HUES6 (cell line): ENCODE data around the gene CNOT4.

Experiments
- H3K27ac ChIP-seq: 2 replicates; pipeline ENCODE4 v1.7.0; 2013; ENCODE audit warnings: low read depth, mild to moderate bottlenecking, low read length, inconsistent platforms
- H3K27me3 ChIP-seq: 2 replicates; pipeline ENCODE4 v1.6.1; 2013; ENCODE audit warnings: low read length; ENCODE audit not compliant: control insufficient read depth, insufficient read depth
- H3K36me3 ChIP-seq: 2 replicates; pipeline ENCODE4 v1.6.1; 2013; ENCODE audit warnings: low read length; ENCODE audit not compliant: control insufficient read depth, insufficient read depth
- H3K4me1 ChIP-seq: 2 replicates; pipeline ENCODE4 v1.6.1; 2013; ENCODE audit warnings: low read length; ENCODE audit not compliant: control insufficient read depth, insufficient read depth
- H3K4me3 ChIP-seq: 2 replicates; pipeline ENCODE4 v1.5.1; 2013; ENCODE audit warnings: low read depth, low read length
- H3K9ac ChIP-seq: one replicate; pipeline ENCODE4 v1.6.1; 2013; ENCODE audit warnings: mild to moderate bottlenecking, low read length
- H3K9me3 ChIP-seq: 2 replicates; pipeline ENCODE4 v1.6.1; 2013; ENCODE audit warnings: low read depth, low read length; ENCODE audit not compliant: control insufficient read depth, insufficient read depth

CNOT4 gene

GRCh38 chr7:135397689-135398088, 112.2 kb downstream of the CNOT4 start:
- Histone ChIP-seq H3K36me3 (peaks cover 17% of the 10 kb centered on the region), H3K27ac (no peak overlapping the region), H3K4me1 (0 out of 2 replicates have a peak, but pooled peaks cover 4% of the 10 kb centered on the region), H3K4me3 (no peak overlapping the region), H3K27me3 (no peaks in the 10 kb centered on the region), H3K9me3 (no peaks in the 10 kb centered on the region), H3K9ac (no peak overlapping the region)

GRCh38 chr7:135392701-135393100, 117.2 kb downstream of the CNOT4 start:
- Histone ChIP-seq H3K9me3 (no peaks in the 10 kb centered on the region), H3K4me3 (no peak overlapping the region), H3K4me1 (no peaks in the 10 kb centered on the region), H3K27ac (no peak overlapping the region), H3K27me3 (no peaks in the 10 kb centered on the region), H3K9ac (no peak overlapping the region), H3K36me3 (peaks cover 20% of the 10 kb centered on the region)

GRCh38 chr7:135391514-135391913, 118.4 kb downstream of the CNOT4 start:
- Histone ChIP-seq H3K9me3 (no peaks in the 10 kb centered on the region), H3K27me3 (no peaks in the 10 kb centered on the region), H3K4me1 (peaks cover 9% of the 10 kb centered on the region), H3K9ac (no peak overlapping the region), H3K4me3 (no peak overlapping the region), H3K27ac (no peak overlapping the region), H3K36me3 (peaks cover 20% of the 10 kb centered on the region)

- H3K36me3 ChIP-seq, result peaks cover 20% of the 10 kb centered on the region
- no peak overlapping the region for H3K4me3 ChIP-seq
- H3K4me1 ChIP-seq, result peaks cover 9% of the 10 kb centered on the region
- H3K27me3 ChIP-seq, result no peaks in the 10 kb centered on the region
- no peak overlapping the region for H3K27ac ChIP-seq
- H3K9me3 ChIP-seq, result no peaks in the 10 kb centered on the region
- no peak overlapping the region for H3K9ac ChIP-seq
Measured at GRCh38 chr7:135390829-135391228, 119.1 kb downstream of the CNOT4 start.

- Histone ChIP-seq H3K27ac (no peak overlapping the region), H3K36me3 (peaks cover 17% of the 10 kb centered on the region), H3K4me1 (peaks cover 9% of the 10 kb centered on the region), H3K27me3 (no peaks in the 10 kb centered on the region), H3K9ac (no peak overlapping the region), H3K9me3 (no peaks in the 10 kb centered on the region), H3K4me3 (no peak overlapping the region)
Measured at GRCh38 chr7:135389971-135390370, 119.9 kb downstream of the CNOT4 start.

- peaks cover 8% of the 10 kb centered on the region; the same call in 1 of the 2 replicates for H3K36me3 ChIP-seq
- no peaks in the 10 kb centered on the region for H3K27me3 ChIP-seq
- H3K9ac ChIP-seq, result no peak overlapping the region
- H3K4me1 ChIP-seq, result peaks cover 9% of the 10 kb centered on the region
- no peak overlapping the region for H3K4me3 ChIP-seq
- no peaks in the 10 kb centered on the region for H3K9me3 ChIP-seq
- H3K27ac ChIP-seq, result no peak overlapping the region
Measured at GRCh38 chr7:135388616-135389015, 121.3 kb downstream of the CNOT4 start.

- Histone ChIP-seq H3K9ac (no peak overlapping the region), H3K4me1 (peaks cover 9% of the 10 kb centered on the region), H3K36me3 (0 out of 2 replicates have a peak, but pooled peaks cover 3% of the 10 kb centered on the region), H3K27me3 (no peaks in the 10 kb centered on the region), H3K4me3 (no peak overlapping the region), H3K27ac (peak overlapping the region; percentile 55; the same call in 1 of the 2 replicates), H3K9me3 (no peaks in the 10 kb centered on the region)
Measured at GRCh38 chr7:135386776-135387175, 123.1 kb downstream of the CNOT4 start.

- H3K27me3 ChIP-seq, result no peaks in the 10 kb centered on the region
- H3K9me3 ChIP-seq, result no peaks in the 10 kb centered on the region
- no peak overlapping the region for H3K9ac ChIP-seq
- peak overlapping the region; percentile 55; the same call in 1 of the 2 replicates for H3K27ac ChIP-seq
- 0 out of 2 replicates have a peak, but pooled peaks cover 3% of the 10 kb centered on the region for H3K36me3 ChIP-seq
- H3K4me1 ChIP-seq, result peaks cover 11% of the 10 kb centered on the region
- H3K4me3 ChIP-seq, result no peak overlapping the region
Measured at GRCh38 chr7:135386181-135386580, 123.7 kb downstream of the CNOT4 start.

- Histone ChIP-seq H3K9me3 (no peaks in the 10 kb centered on the region), H3K4me3 (no peak overlapping the region), H3K36me3 (0 out of 2 replicates have a peak, but pooled peaks cover 3% of the 10 kb centered on the region), H3K4me1 (peaks cover 21% of the 10 kb centered on the region), H3K27ac (no peak overlapping the region), H3K9ac (no peak overlapping the region), H3K27me3 (no peaks in the 10 kb centered on the region)
Measured at GRCh38 chr7:135385209-135385608, 124.7 kb downstream of the CNOT4 start.

- no peak overlapping the region for H3K27ac ChIP-seq
- H3K27me3 ChIP-seq, result no peaks in the 10 kb centered on the region
- peaks cover 23% of the 10 kb centered on the region for H3K4me1 ChIP-seq
- H3K4me3 ChIP-seq, result no peak overlapping the region
- no peaks in the 10 kb centered on the region for H3K9me3 ChIP-seq
- no peak overlapping the region for H3K9ac ChIP-seq
- 0 out of 2 replicates have a peak, but pooled peaks cover 3% of the 10 kb centered on the region for H3K36me3 ChIP-seq
Measured at GRCh38 chr7:135383525-135384175, 126.3 kb downstream of the CNOT4 start.

GRCh38 chr7:135382173-135382572, 127.7 kb downstream of the CNOT4 start:
- H3K4me1 ChIP-seq, result peaks cover 21% of the 10 kb centered on the region
- H3K9me3 ChIP-seq, result no peaks in the 10 kb centered on the region
- no peaks in the 10 kb centered on the region for H3K27me3 ChIP-seq
- no peaks in the 10 kb centered on the region for H3K36me3 ChIP-seq
- H3K27ac ChIP-seq, result no peak overlapping the region
- no peak overlapping the region for H3K4me3 ChIP-seq
- no peak overlapping the region for H3K9ac ChIP-seq
